Measurements from ENCODE around the gene ITGAE. TPM values are rescaled to one million over a fixed set of nuclear protein-coding genes. Genes with fewer than 3 reads are reported as not detected.

ITGAE gene
- polyA plus RNA-seq, 3 donors: 66.6 to 102 (median 78.8) TPM

GRCh38 chr17:3669085-3669347 lies 132.0 kb downstream of the ITGAE start:
- peaks cover 16 to 23% of the 10 kb centered on the region in 2 donors for H3K4me1 ChIP-seq (ENCODE audit: control insufficient read depth in 1 of 2, insufficient read depth in 2 of 2, low read length in 2 of 2)
- H3K27ac ChIP-seq (ENCODE audit: low read depth in 1 of 2, low read length in 2 of 2): peak overlapping the region; percentile 65 to 86
- DNase-seq: no peak
- Mint-ChIP-seq H3K36me3 (peaks cover 16 to 18% of the 10 kb centered on the region in 2 donors), H3K27me3 (ENCODE audit: low read depth in 3 of 3) (peaks cover 0 to 4% (median 0%) of the 10 kb centered on the region in 3 donors), H3K4me3 (peak overlapping the region; percentile 86 to 96), H3K27ac (peak overlapping the region; percentile 73 to 94 (median 89)), H3K9me3 (no peaks in the 10 kb centered on the region), H3K4me1 (peaks cover 21% of the 10 kb centered on the region)
- H3K9ac ChIP-seq (ENCODE audit: insufficient read depth, low read length, poor library complexity, severe bottlenecking): peak overlapping the region; percentile 90
- H3K9me3 ChIP-seq (replicated peaks in 1 of 2; ENCODE audit: control insufficient read depth in 1 of 2, insufficient read depth in 1 of 2, low read length in 2 of 2): no peaks in the 10 kb centered on the region
- peaks cover 21% of the 10 kb centered on the region for H3K79me2 ChIP-seq (ENCODE audit: insufficient read depth, low read length)
- H3K4me2 ChIP-seq (replicated peaks; ENCODE audit: extremely low read depth, low read length, poor library complexity, severe bottlenecking): peak overlapping the region; percentile 88
- peak overlapping the region; percentile 74 to 99 (median 94) for H3K4me3 ChIP-seq (replicated peaks in 1 of 3; ENCODE audit: low read depth in 2 of 3, low read length in 3 of 3)
- intact Hi-C loops (cut with micrococcal nuclease): loop anchor here in 1 of 2 donors (2.0 kb wide), 1 partner anchor 32 kb away; the partner anchor contains the start of genes CTNS and SHPK
- H4K20me1 ChIP-seq (ENCODE audit: insufficient read depth, low read length): peaks cover 27% of the 10 kb centered on the region
- H2AFZ ChIP-seq (ENCODE audit: insufficient read depth, low read depth, low read length, poor library complexity, severe bottlenecking): peak overlapping the region; percentile 94
- peaks cover 0 to 13% of the 10 kb centered on the region in 2 donors for H3K36me3 ChIP-seq (replicated peaks in 1 of 2; ENCODE audit: control insufficient read depth in 1 of 2, insufficient read depth in 2 of 2, low read length in 2 of 2)
- WGBS (ENCODE audit: insufficient coverage): 1% methylated on average over 32 of the region's 32 CpGs
- no peaks in the 10 kb centered on the region for H3K27me3 ChIP-seq (ENCODE audit: control insufficient read depth in 2 of 2, insufficient read depth in 2 of 2, low read length in 2 of 2)
- no peak for TF ChIP-seq CTCF (IDR thresholded peaks at IDR 0.05)

- Mint-ChIP-seq H3K4me3 (peak within 1 kb of the TSS; percentile 86 to 96), H3K27me3 (ENCODE audit: low read depth in 3 of 3) (peaks cover 0 to 4% (median 0%) of the 10 kb centered on the region in 3 donors), H3K9me3 (no peaks in the 10 kb centered on the region), H3K36me3 (peaks cover 16 to 18% of the 10 kb centered on the region in 2 donors), H3K27ac (peak within 1 kb of the TSS; percentile 83 to 94 (median 89)), H3K4me1 (peaks cover 21% of the 10 kb centered on the region)
- under 1% methylated on average over 89 of the region's 89 CpGs for WGBS (ENCODE audit: insufficient coverage)
- H3K79me2 ChIP-seq (ENCODE audit: insufficient read depth, low read length): peaks cover 21% of the 10 kb centered on the region
- peaks cover 2 to 18% of the 10 kb centered on the region in 2 donors for H3K36me3 ChIP-seq (replicated peaks in 1 of 2; ENCODE audit: control insufficient read depth in 1 of 2, insufficient read depth in 2 of 2, low read length in 2 of 2)
- peak within 1 kb of the TSS; percentile 90 for H3K9ac ChIP-seq (ENCODE audit: insufficient read depth, low read length, poor library complexity, severe bottlenecking)
- TF ChIP-seq CTCF (IDR thresholded peaks at IDR 0.05): no peak
- H3K4me3 ChIP-seq (replicated peaks in 1 of 3; ENCODE audit: low read depth in 2 of 3, low read length in 3 of 3): peak within 1 kb of the TSS; percentile 74 to 99 (median 94)
- peak; percentile 95 to 97 (median 96) for DNase-seq
- no peaks in the 10 kb centered on the region for H3K27me3 ChIP-seq (ENCODE audit: control insufficient read depth in 2 of 2, insufficient read depth in 2 of 2, low read length in 2 of 2)
- H2AFZ ChIP-seq (ENCODE audit: insufficient read depth, low read depth, low read length, poor library complexity, severe bottlenecking): peak within 1 kb of the TSS; percentile 94
- H4K20me1 ChIP-seq (ENCODE audit: insufficient read depth, low read length): peaks cover 27% of the 10 kb centered on the region
- H3K4me2 ChIP-seq (replicated peaks; ENCODE audit: extremely low read depth, low read length, poor library complexity, severe bottlenecking): peak within 1 kb of the TSS; percentile 88
- H3K27ac ChIP-seq (ENCODE audit: low read depth in 1 of 2, low read length in 2 of 2): peak within 1 kb of the TSS; percentile 68 to 86
- intact Hi-C loops (cut with micrococcal nuclease): loop anchor here in 1 of 2 donors (2.0 kb wide), 1 partner anchor 32 kb away; the partner anchor contains the start of genes CTNS and SHPK
- no peaks in the 10 kb centered on the region for H3K9me3 ChIP-seq (replicated peaks in 1 of 2; ENCODE audit: control insufficient read depth in 1 of 2, insufficient read depth in 1 of 2, low read length in 2 of 2)
- H3K4me1 ChIP-seq (ENCODE audit: control insufficient read depth in 1 of 2, insufficient read depth in 2 of 2, low read length in 2 of 2): peaks cover 16 to 23% of the 10 kb centered on the region in 2 donors
Observed at GRCh38 chr17:3668279-3669084, 132.5 kb downstream of the ITGAE start, which contains the start of the genes EMC6 and TAX1BP3. Gene EMC6 (plus strand): TSS chr17:3668812. CDS start chr17:3669147, 335 bp downstream. Gene TAX1BP3 (minus strand): TSS chr17:3668578. CDS start chr17:3668526, 52 bp downstream.
